IPS DF 4.7 (cell line): ENCODE data around the gene RBFOX1.

Experiments used
- DNase-seq: peaks from one replicate; pipeline ENCODE4 v3.0.0-alpha.2; 2013; ENCODE audit warnings: low spot score; ENCODE audit errors: extremely low read depth

RBFOX1 gene

GRCh38 chr16:7675628-7676027 is 343.0 kb downstream of the RBFOX1 start:
- no peak for DNase-seq

DNA sequence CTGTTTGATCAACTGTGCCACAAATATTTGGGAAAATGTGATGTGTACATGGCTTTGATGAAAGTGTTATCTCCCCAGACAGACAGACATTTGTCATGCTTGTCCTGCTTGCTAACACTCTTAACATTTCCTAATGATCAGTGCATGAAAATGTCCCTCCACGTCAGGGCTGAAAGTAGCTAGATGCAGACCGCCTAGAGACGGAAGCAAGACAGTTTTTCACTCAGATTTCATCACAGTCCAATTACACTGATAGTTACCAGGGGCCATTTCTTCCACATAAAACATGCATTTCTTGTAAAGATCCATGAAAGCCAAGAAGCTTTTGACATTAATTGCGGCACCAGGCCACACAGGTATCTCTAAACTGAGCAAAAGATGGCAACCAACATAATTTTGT is 347.7 kb downstream of the RBFOX1 start:
- DNase-seq = no peak

DNA sequence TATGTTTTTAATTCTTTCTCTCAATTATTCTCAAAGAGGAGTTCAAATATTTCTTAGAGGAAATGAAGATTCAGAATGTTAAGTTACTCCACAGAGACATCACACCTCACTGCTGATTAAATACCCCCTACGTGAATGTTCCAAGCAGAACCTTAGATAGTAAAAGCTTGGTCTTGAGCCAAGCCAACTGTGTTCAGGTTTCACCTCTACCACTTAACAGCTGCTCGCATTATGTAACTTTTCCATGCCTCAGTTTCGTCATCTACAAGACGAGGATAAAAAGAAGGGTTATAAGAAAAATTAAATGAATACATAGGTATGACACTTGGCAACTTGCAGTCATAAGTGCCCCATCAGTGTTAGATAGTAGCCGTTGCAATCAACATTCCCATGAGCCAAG is 356.2 kb downstream of the RBFOX1 start:
- DNase-seq = no peak

GRCh38 chr16:7689234-7689633 is 356.6 kb downstream of the RBFOX1 start:
- no peak for DNase-seq

GRCh38 chr16:7691533-7691932 is 358.9 kb downstream of the RBFOX1 start:
- no peak for DNase-seq

GRCh38 chr16:7703672-7704071 is 371.0 kb downstream of the RBFOX1 start:
- no peak for DNase-seq

- no peak for DNase-seq
These were observed 373.2 kb downstream of the RBFOX1 start for GRCh38 chr16:7705885-7706284.

DNA sequence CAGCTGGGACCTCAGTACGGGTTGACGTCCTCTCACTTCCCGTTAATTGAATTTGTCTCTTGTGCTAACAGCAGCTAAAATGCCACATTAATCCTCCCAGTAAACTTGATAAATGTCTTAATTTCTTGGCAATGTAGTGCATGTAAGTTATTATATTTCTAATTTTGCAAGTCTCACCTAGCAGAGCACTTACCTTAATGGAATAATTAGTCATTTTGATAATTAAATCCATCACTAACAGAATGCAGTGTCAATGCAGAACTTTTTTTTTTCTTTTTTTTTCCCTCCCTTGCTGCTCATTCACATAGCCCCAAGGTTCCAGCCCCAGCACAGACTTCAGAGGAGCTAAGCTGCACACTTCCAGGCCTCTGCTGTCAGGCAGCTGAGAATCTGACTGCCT is 376.5 kb downstream of the RBFOX1 start:
- no peak for DNase-seq

GRCh38 chr16:7713244-7713643 is 380.6 kb downstream of the RBFOX1 start:
- DNase-seq = no peak

- no peak for DNase-seq
These were observed 382.1 kb downstream of the RBFOX1 start for GRCh38 chr16:7714775-7715174.

GRCh38 chr16:7716660-7717550 is 384.3 kb downstream of the RBFOX1 start:
- DNase-seq = no peak

- no peak for DNase-seq
These were observed 390.1 kb downstream of the RBFOX1 start for GRCh38 chr16:7722761-7723160.

DNA sequence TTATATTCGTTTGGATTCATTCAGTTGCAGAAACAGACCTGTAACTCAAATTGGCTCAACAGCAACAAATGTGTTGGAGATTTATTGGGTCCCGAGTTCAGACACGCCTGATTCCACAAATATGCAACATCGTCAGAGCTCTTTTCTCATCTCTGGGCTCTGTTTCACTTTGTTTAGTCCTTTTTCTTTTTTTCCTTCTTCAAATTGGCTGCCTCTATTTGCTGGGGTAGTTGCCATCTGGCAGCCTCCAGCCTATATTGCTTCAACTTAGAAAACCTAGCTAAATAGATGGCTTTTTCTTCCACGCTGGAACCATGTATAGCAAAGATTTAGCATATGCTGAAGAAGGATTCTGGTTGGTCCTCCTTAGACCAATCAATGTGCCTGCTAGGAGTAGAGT is 398.5 kb downstream of the RBFOX1 start:
- no peak for DNase-seq

- DNase-seq = no peak
These were observed 403.6 kb downstream of the RBFOX1 start for GRCh38 chr16:7736138-7736665.

GRCh38 chr16:7742626-7743025 is 410.0 kb downstream of the RBFOX1 start:
- DNase-seq = no peak

DNA sequence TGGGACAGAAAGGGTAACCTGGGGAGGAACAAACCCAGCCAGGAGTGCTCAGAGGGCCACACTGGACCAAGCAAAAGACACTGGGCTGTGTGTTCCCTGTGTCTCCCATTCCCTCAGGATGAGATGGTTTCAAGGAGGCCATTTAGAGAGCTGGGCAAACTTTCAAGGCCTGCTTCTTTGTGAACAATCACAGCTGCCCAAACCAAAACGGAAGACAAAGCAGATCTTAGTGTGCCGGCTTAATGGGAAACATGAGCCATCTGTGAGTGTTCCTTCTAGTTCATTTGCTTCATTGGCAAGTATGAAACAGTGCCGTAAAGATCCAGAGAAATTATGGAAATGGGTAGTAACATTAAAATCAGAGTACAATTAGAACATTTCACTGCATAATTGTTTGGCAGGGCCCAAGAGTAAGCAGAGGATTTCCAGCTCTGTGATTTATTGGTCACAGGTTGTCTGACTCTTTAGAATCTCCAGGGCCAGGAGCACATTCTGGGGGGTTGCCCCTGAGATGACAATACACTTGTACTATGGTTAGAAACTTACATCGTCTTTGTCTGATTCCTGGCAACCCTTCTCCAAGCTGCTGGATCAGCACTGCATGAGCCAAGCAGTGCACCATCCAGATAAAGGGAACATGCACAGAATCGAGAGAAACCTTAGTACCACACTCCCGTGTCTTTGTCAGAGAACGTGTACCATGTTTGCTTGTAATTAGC is 412.1 kb downstream of the RBFOX1 start:
- no peak for DNase-seq

DNA sequence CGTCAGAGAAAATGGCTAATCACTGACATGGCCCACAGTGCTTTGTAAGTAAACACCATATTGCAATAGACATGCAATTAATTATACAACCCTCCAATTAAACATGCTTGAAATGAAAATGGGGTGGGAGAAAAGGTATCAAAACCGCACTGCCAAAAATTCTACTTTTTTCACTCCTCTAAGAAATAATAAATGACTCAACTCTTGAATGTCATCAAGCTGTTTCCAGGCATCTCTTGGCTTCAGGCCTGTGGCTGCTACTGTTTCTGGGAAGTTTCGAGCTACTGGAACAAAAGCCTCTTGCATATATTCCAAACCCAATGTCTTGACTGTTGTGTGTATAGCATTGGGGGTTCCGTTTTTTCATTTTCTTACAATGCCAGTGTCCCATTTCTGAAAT is 412.6 kb downstream of the RBFOX1 start:
- no peak for DNase-seq

DNA sequence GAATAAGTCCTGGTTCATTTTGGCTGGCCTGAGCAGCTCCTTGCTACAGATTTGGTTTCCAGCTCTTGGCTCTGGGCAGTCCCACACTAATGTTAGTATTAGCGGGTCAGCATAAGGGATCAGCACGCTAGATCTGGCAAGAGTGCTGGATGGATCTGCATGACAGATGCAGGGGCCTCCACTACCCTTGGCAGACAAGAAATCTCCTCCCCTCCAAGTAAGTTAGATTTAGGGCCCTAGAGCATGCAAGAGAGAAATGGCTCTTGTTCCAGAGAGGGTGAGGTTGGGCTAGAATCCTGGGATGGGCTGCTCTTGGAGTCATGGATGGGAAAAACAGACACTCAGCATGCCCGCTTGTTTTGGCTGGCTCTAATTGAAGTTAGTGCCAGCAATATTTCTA is 414.3 kb downstream of the RBFOX1 start:
- no peak for DNase-seq

- no peak for DNase-seq
These were observed 415.9 kb downstream of the RBFOX1 start for GRCh38 chr16:7748522-7748921.

- DNase-seq = no peak
These were observed 422.8 kb downstream of the RBFOX1 start for GRCh38 chr16:7755347-7755882.
